Common myeloid progenitor, CD34-positive (primary cell): ENCODE results near the gene C16orf54.
"Not testable (repeated sequence)": the region's sequence is repeated elsewhere in the genome, so short reads cannot be mapped to it uniquely, and the experiment has no call there.

Experiments used
- CTCF ChIA-PET: fragments of 350-600 bp; sonication (Branson Sonifier 250); formaldehyde crosslinking; loops from one replicate; lab custom pipeline; 2021; ENCODE audit warnings: antibody characterized with exemption; lab: Charles Lee
- POLR2A ChIA-PET: fragments of 350-600 bp; sonication (Branson Sonifier 250); formaldehyde crosslinking; loops from one replicate; lab custom pipeline; 2021; ENCODE audit warnings: antibody characterized with exemption; lab: Charles Lee
- DNase-seq, 3 donors: peaks; one replicate each; pipeline versions ENCODE4 v3.0.0 to v3.0.0-alpha.2; 2013
- H3K27ac ChIP-seq, 2 experiments: 1 replicate in 1 of 2; 2 replicates in 1 of 2; pipeline ENCODE4 v1.7.0; 2013; ENCODE audit warnings: inconsistent platforms in 2 of 2, low read length in 2 of 2, mild to moderate bottlenecking in 2 of 2, low read depth in 1 of 2, moderate library complexity in 1 of 2; ENCODE audit not compliant: severe bottlenecking in 2 of 2, insufficient read depth in 1 of 2, poor library complexity in 1 of 2
- H3K27me3 ChIP-seq, 5 experiments: replicated peaks in 2 of 5; 1 replicate in 3 of 5; 2 replicates in 2 of 5; pipeline versions ENCODE4 v1.6.1 to v1.7.0; 2013; ENCODE audit warnings: low read length in 4 of 5, mild to moderate bottlenecking in 2 of 5, moderate library complexity in 2 of 5, inconsistent platforms in 1 of 5; ENCODE audit not compliant: insufficient read depth in 5 of 5, control insufficient read depth in 4 of 5
- H3K36me3 ChIP-seq, 4 experiments: 1 replicate in 2 of 4; 2 replicates in 2 of 4; pipeline versions ENCODE4 v1.6.1 to v1.7.0; 2013; ENCODE audit warnings: low read length in 3 of 4, control low read depth in 1 of 4, mild to moderate bottlenecking in 1 of 4; ENCODE audit not compliant: control insufficient read depth in 4 of 4, insufficient read depth in 4 of 4
- H3K4me1 ChIP-seq, 4 experiments: 1 replicate in 3 of 4; 2 replicates in 1 of 4; pipeline versions ENCODE4 v1.6.1 to v1.7.1; 2013; ENCODE audit warnings: low read length in 3 of 4, mild to moderate bottlenecking in 3 of 4, control low read depth in 1 of 4, inconsistent platforms in 1 of 4, moderate library complexity in 1 of 4; ENCODE audit not compliant: control insufficient read depth in 4 of 4, insufficient read depth in 4 of 4; ENCODE audit errors: control extremely low read depth in 1 of 4
- H3K4me3 ChIP-seq, 7 experiments: 1 replicate in 4 of 7; 2 replicates in 3 of 7; pipeline versions ENCODE4 v1.5.1 to v1.7.0; 2013; ENCODE audit warnings: mild to moderate bottlenecking in 7 of 7, low read length in 6 of 7, moderate library complexity in 6 of 7, inconsistent platforms in 2 of 7, low read depth in 2 of 7, control low read depth in 1 of 7; ENCODE audit not compliant: insufficient read depth in 4 of 7, control insufficient read depth in 1 of 7; ENCODE audit errors: extremely low read depth in 1 of 7
- H3K9me3 ChIP-seq, 5 experiments: 1 replicate in 4 of 5; 2 replicates in 1 of 5; pipeline versions ENCODE4 v1.6.1 to v1.7.1; 2013; ENCODE audit warnings: low read length in 4 of 5, mild to moderate bottlenecking in 2 of 5, inconsistent platforms in 1 of 5, low read depth in 1 of 5, moderate library complexity in 1 of 5; ENCODE audit not compliant: control insufficient read depth in 4 of 5, insufficient read depth in 2 of 5; ENCODE audit errors: control extremely low read depth in 1 of 5
- whole genome bisulfite sequencing: methylation state at CpG from one replicate; pipeline ENCODE4 v1.1.5; 2013; ENCODE audit not compliant: insufficient coverage; 5-methylcytosine and 5-hydroxymethylcytosine counted together

The C16orf54 gene

DNA sequence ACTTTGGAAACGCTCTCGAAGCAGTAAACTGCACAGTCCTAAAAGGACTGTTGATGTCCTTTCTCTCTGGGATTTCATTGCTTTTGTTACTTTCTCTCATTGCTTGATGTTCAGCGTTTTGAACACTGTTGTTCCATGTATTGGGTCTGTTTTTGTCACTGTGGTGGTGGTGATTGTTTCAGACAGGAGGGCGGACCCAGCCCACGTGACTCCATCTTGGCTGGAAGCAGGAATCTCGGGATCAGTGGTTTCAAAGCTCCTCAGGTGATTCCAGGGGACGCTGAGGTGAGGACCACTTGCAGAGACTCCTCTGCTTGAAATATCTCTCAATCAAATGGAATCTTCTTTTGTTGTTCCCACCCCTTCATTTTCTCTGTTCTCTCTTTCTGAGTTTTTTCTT, 18.3 kb downstream of the C16orf54 start:
- Histone ChIP-seq H3K27ac (no peak overlapping the region), H3K27me3 (no peaks in the 10 kb centered on the region), H3K9me3 (no peaks in the 10 kb centered on the region), H3K4me1 (peaks cover 0 to 5% (median 0%) of the 10 kb centered on the region in 4 experiments), H3K4me3 (no peak overlapping the region), H3K36me3 (no peaks in the 10 kb centered on the region)
- 95% methylated on average over 5 of the region's 7 CpGs for WGBS
- ChIA-PET CTCF (interaction anchor here (0.9 to 1.2 kb wide), 4 partner anchors 9 to 62 kb away, joined by 3 to 5 read pairs (median 3); no protein-coding TSS in a partner anchor), POLR2A (interaction anchor here (0.5 kb wide), 1 partner anchor 25 kb away, joined by 5 read pairs; no protein-coding TSS in a partner anchor)
- DNase-seq = no peak

DNA sequence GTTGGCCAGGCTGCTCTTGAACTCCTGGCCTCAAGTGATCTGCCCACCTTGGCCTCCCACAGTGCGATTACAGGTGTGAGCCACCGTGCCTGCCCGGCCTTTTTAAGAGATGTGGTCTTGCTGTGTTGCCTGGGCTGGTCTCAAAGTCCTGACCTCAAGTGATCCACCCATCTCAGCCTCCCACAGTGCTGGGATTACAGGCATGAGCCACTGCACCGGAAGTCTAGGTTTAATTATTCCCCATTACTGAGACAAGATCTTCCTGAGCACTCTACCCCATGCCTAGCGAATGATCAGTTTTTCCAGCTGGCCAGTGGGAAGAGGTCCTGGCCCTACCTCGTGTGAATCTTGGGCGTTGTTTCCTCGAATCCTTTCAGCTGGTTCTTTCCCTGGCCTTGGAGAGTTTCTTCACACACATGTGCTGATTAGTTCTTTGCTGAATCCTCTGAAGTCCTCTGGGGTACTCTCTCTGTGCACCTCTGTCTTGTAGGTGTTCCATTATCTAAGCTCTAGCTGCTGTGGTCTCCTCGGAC, 18.9 kb downstream of the C16orf54 start:
- ChIA-PET CTCF (interaction anchor here (1.0 to 1.5 kb wide), 4 partner anchors 9 to 56 kb away, joined by 3 to 5 read pairs (median 4); no protein-coding TSS in a partner anchor), POLR2A (interaction anchor here (0.5 to 0.6 kb wide), 2 partner anchors 11 to 26 kb away, joined by 4 to 5 read pairs; no protein-coding TSS in a partner anchor)
- Histone ChIP-seq H3K36me3 (no peaks in the 10 kb centered on the region), H3K9me3 (no peaks in the 10 kb centered on the region), H3K27ac (no peak overlapping the region), H3K4me3 (no peak overlapping the region), H3K4me1 (peaks cover 0 to 5% (median 0%) of the 10 kb centered on the region in 4 experiments), H3K27me3 (no peaks in the 10 kb centered on the region)
- no peak for DNase-seq
- 98% methylated on average over 9 of the region's 9 CpGs for WGBS

DNA sequence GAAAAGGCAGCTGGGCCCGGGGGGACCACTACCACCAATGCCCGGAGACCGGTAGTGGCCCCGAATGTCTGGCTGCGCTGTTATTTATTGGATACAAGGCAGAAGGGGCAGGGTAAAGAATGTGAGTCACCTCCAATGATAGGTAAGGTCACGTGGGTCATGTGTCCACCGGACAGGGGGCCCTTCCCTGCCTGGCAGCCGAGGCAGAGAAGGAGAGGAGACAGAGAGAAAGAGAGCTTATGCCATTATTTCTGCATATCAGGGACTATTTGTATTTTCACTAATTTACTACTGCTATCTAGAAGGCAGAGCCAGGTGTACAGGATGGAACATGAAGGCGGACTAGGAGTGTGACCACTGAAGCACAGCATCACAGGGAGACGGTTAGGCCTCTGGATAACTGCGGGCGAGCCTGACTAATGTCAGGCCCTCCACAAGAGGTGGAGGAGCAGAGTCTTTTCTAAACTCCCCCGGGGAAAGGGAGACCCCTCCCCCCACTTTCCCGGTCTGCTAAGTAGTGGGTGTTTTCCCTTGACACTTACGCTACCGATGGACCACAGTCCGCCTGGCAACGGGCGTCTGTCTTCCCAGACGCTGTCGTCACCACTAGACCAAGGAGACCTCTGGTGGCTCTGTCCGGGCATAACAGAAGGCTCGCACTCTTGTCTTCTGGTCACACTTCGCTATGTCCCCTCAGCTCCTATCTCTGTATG, 24.5 kb downstream of the C16orf54 start:
- H3K9me3 ChIP-seq, H3K4me3 ChIP-seq, H3K4me1 ChIP-seq, H3K27me3 ChIP-seq, H3K36me3 ChIP-seq, H3K27ac ChIP-seq: not testable (repeated sequence)
- CTCF ChIA-PET = interaction anchor here (0.7 to 2.4 kb wide), 5 partner anchors 9 to 22 kb away, joined by 3 to 8 read pairs (median 3); no protein-coding TSS in a partner anchor
- 23% methylated on average over 8 of the region's 24 CpGs for WGBS
- peak; percentile 62 to 73 (median 71) for DNase-seq
- POLR2A ChIA-PET = interaction anchor here (0.7 to 0.8 kb wide), 2 partner anchors 86 to 87 kb away, joined by 3 read pairs; no protein-coding TSS in a partner anchor

DNA sequence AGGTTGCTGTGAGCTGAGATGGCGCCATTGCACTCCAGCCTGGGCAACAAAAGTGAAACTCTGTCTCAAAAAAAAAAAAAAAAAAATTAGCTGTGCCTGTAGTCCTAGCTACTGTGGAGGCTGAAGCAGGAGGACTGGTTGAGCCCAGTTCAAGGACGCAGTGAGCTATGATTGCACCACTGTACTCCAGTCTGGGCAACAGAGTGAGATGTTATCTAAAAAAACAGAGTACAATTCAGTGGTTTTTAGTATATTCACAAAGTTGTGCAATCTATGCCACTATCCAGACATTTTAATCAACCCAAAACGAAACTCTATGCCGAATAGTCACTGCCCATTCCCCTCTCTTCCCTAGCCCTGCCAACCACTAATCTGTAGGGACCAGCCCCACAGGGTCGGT, 25.1 kb downstream of the C16orf54 start:
- 80% methylated on average over 3 of the region's 5 CpGs for WGBS
- DNase-seq = peak in 2 of 3 donors; percentile 51 to 61
- H3K4me3 ChIP-seq = no peak overlapping the region
- POLR2A ChIA-PET = interaction anchor here (0.6 to 0.7 kb wide), 2 partner anchors 42 to 88 kb away, joined by 3 to 4 read pairs; no protein-coding TSS in a partner anchor
- H3K27ac ChIP-seq = no peak overlapping the region
- no peaks in the 10 kb centered on the region for H3K27me3 ChIP-seq
- H3K36me3 ChIP-seq = no peaks in the 10 kb centered on the region
- H3K9me3 ChIP-seq = no peaks in the 10 kb centered on the region
- CTCF ChIA-PET = interaction anchor here (1.0 to 2.4 kb wide), 6 partner anchors 9 to 27 kb away, joined by 3 to 8 read pairs (median 4); no protein-coding TSS in a partner anchor
- peaks cover 0 to 5% (median 1%) of the 10 kb centered on the region in 4 experiments for H3K4me1 ChIP-seq

DNA sequence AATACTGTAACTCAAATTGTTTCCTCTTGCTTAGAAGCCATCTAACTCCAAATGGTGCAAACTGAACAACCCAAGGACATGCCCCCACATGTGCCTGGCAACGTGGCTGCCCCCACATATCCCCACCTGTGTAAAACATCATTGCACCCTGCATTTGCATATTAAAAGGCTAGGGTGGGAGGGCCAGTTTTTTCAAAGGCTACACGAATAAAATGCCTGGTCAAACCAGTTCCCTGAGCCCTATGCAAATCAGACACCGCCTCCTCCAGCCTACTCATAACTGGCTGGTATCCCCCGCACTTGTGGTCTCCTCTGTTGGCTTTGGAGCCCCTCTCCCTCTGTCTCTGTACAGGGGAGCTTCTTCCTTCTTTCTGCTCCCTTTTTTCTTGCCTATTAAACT, 26.7 kb downstream of the C16orf54 start:
- H3K27me3 ChIP-seq = no peaks in the 10 kb centered on the region
- no peaks in the 10 kb centered on the region for H3K36me3 ChIP-seq
- H3K4me3 ChIP-seq = no peak overlapping the region
- H3K9me3 ChIP-seq = no peaks in the 10 kb centered on the region
- DNase-seq = no peak
- WGBS = 59% methylated on average over 4 of the region's 4 CpGs
- H3K27ac ChIP-seq = no peak overlapping the region
- ChIA-PET CTCF (interaction anchor here (0.7 to 1.8 kb wide), 3 partner anchors 10 to 78 kb away, joined by 3 to 5 read pairs (median 4); no protein-coding TSS in a partner anchor), POLR2A (interaction anchor here (0.6 kb wide), 2 partner anchors 16 to 286 kb away, joined by 3 read pairs; no protein-coding TSS in a partner anchor)
- peaks cover 0 to 5% (median 1%) of the 10 kb centered on the region in 4 experiments for H3K4me1 ChIP-seq

DNA sequence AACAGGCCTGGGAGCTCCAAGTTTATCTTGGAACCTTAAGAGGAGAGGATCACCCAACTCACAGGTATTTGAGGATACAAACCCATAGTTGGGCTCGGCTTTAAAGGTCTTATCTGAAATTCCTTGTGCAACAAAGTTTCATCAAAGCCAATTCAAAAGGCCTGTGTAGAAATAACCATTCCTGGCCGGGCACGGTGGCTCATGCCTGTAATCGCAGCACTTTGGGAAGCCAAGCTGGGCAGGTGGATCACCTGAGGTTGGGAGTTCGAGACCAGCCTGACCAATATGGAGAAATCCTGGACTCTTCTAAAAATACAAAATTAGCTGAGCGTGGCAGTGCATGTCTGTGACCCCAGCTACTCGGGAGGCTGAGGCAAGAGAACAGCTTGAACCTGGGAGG, 28.7 kb downstream of the C16orf54 start:
- Histone ChIP-seq H3K4me3 (no peak overlapping the region), H3K27ac (no peak overlapping the region), H3K4me1 (peaks cover 0 to 5% (median 1%) of the 10 kb centered on the region in 4 experiments), H3K9me3 (no peaks in the 10 kb centered on the region), H3K27me3 (no peaks in the 10 kb centered on the region), H3K36me3 (no peaks in the 10 kb centered on the region)
- WGBS = 96% methylated on average over 6 of the region's 7 CpGs
- DNase-seq = no peak
- ChIA-PET POLR2A (interaction anchor here (0.7 kb wide), 1 partner anchor 21 kb away, joined by 3 read pairs; no protein-coding TSS in a partner anchor), CTCF (interaction anchor here (0.7 to 1.8 kb wide), 5 partner anchors 13 to 74 kb away, joined by 3 to 4 read pairs (median 3); no protein-coding TSS in a partner anchor)
